GM19328 (cell line): Measurements from ENCODE around the gene TSC1.

Experiments used
- ATAC-seq: cut with Tn5 transposase; IDR thresholded peaks from one replicate; pipeline ENCODE4 v1.9.1; 2021; ENCODE audit warnings: mild to moderate bottlenecking, moderate library complexity; ENCODE audit not compliant: unreplicated experiment

Gene TSC1

GRCh38 chr9:132894862-132895835 lies 49.3 kb downstream of the TSC1 start:
- no peak for ATAC-seq

DNA sequence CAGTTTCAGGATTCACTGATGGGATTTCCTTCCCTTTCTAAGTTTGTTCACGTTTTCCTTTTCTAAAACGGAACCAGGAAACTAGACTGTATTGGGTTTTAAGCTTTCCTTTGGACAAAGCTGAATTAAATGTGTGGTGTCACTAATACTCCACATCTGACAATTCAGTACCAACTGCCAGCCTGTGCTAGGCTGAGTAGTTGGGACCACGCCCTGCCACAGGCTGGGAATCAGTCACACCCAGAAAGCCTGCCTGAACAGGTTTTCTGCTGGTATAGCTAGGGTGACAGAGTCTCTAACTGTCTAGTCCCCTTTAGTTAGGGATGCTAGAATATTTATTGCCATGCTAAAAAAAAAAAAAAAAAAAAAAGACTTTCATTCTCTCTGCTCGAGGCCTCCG lies 50.1 kb downstream of the TSC1 start:
- ATAC-seq: no peak

GRCh38 chr9:132892400-132892799 lies 52.0 kb downstream of the TSC1 start:
- no peak for ATAC-seq

GRCh38 chr9:132888151-132888550 lies 56.3 kb downstream of the TSC1 start:
- no peak for ATAC-seq

DNA sequence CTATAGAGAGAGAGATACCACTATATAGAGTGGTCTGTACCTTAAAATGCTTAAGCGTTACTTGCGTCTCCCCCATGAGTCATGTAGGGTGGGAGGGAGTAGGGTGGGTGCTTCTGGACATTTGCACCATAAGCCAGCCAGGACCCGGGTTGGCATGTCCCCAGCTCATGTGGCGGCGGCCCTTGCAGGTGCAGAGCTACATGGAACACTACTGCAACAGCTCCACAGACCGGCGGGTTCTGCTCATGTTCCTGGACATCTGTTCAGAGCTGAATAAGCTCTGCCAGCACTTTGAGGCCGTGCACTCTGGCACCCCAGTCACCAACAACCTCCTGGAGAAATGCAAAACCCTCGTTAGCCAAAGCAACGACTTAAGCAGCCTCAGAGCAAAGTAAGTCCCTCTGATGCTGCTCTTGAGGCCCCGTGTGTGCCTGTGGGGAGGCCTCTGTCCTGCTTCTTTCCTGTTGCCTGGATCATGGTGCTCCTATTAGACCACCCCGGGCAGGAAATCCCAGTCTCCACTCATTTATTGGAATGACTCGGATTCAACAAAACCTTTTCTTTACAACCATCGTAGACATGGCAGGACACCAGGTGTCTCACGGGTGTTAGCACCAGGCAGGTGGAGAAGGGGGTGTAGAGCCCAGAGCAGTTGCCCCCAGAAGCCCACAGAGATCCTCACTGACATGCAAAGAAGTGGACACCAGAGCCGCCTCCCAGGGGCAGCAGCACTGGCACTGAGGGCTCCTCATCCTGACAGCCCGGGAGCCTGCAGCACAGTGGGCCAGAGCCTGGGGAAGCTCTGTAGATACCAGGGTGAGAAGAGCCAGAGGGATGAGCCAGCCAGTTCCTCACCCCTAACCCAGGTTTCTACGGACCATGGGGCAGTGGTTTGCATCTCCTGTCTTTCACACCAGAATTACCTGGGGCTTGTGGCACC lies 57.0 kb downstream of the TSC1 start:
- no peak for ATAC-seq

- no peak for ATAC-seq
Observed at GRCh38 chr9:132886334-132886725, 58.1 kb downstream of the TSC1 start.

- no peak for ATAC-seq
Observed at GRCh38 chr9:132885720-132886333, 58.6 kb downstream of the TSC1 start.

- ATAC-seq: no peak
Observed at GRCh38 chr9:132883349-132884294, 60.8 kb downstream of the TSC1 start.

DNA sequence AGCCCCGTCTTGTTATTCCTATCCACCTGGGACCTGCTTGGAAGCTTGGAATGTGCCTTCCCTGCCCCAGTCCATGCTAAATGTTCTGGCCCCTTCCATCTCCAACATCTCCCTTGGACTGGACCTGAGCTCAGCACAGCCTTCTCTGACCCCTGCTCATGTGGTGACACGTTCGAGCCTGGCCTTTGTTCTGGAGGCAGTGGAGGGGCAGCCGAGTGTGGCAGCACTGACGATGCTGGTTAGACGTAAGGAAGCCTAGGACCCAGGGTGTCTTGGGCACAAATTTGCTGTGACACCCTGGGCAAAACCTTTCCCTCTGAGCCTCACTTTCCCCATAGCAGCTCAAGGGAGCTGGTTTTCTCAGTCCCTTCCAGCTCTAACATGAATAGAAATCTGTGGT lies 61.8 kb downstream of the TSC1 start:
- no peak for ATAC-seq

DNA sequence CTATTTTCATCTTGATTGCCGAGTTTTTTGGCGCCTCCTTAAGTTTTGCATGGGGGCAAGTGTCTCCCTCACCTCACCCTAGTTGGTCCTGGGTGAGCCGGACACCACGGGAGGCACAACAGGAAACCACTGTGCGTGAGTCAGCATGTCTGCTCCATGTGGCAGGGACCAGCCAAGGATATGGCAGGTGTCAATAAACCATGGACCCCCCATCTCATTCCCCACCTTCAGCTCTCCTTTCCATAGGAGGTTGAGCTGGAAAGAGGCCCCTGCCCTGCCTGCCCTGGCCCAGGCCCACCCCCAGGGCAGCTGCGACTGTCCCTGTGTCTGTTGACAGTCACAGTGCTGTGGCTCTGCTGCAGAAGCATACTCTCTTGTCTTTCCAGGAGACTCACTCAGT lies 62.6 kb downstream of the TSC1 start:
- ATAC-seq: no peak

- no peak for ATAC-seq
Observed at GRCh38 chr9:132880324-132880661, 64.1 kb downstream of the TSC1 start.

GRCh38 chr9:132879457-132880323 lies 64.7 kb downstream of the TSC1 start:
- no peak for ATAC-seq

- ATAC-seq: no peak
Observed at GRCh38 chr9:132878695-132879456, 65.5 kb downstream of the TSC1 start, which contains the start of gene SPACA9. Gene SPACA9, plus strand, starts transcription at chr9:132878898. Its CDS starts 5,050 bp downstream, at chr9:132883948.

DNA sequence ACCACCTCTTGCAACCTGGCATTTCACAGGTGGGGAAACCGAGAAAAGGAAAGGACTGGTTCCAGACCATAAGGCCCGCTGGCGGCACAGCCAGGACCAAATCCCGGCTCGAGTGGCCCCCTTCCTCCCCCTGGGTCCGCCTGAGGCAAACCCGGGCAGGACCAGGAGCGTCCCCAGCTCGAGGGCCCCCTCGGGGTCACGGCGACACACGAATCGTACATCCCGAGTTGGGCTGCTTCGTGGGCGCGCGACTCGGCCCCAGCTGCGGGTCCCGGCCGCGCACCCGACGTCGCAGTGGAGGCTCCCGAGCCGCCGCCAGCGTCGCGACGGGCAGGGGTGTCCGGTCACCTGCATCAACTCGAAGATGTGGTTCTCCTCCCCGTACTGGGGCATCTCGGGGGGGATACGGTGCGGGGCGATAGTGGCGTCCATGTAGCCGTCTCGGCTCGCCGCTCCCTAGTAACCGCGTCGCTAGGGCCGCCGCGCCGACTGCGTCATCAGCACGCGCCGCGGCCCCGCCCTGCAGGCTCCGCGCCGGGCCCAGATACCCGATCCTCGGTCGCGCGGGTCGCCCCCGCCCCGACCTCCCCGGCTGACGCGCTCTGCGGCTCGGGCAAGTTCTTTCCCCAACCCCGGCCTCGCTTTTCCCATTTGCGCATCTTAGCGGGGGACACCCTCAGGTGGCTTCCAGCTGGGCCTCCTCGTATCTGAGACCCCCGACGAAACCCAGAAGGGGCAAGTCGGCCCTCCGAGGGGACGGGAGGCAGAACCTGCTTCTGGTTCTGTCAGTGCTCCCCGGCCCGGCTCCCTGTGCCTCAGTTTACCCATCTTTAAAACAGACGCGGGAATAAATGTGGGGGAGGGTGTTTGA lies 66.4 kb downstream of the TSC1 start, which contains the start of gene AK8:
AK8 (minus strand) TSS at position 461 of the 871 bp plus-strand sequence; CDS start at position 432, 29 bp downstream.
- ATAC-seq: peak; percentile 78

- no peak for ATAC-seq
Observed at GRCh38 chr9:132877458-132877823, 67.0 kb downstream of the TSC1 start.

DNA sequence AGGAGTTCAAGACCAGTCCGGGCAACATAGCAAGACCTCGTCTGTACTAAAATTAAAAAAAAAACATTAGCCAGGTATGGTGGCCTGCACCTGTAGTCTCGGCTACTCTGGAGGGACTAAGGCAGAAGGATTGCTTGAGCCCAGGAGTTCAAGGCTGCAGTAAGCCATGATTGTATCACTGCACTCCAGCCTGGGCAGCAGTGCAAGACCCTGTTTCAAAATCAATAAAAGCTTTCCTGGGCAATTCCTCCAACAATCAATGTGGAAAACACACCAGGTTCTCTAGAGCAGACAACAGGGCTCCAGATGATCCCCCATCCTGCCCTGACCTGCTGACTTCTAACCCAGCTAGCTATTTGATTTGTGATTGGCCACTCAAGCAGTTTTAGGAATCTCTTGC lies 67.6 kb downstream of the TSC1 start:
- ATAC-seq: no peak

GRCh38 chr9:132875159-132875558 lies 69.3 kb downstream of the TSC1 start:
- ATAC-seq: no peak
